Astrocyte (in vitro differentiated cells and primary cell): ENCODE data around the gene MIOS.

ENCODE experiments used
- CTCF ChIP-seq: IDR thresholded peaks from 2 replicates; pipeline ENCODE4 v1.5.1; 2011; ENCODE audit warnings: low read depth, mild to moderate bottlenecking, inconsistent platforms, low read length, moderate library complexity; ENCODE audit not compliant: insufficient read depth
- EZH2 ChIP-seq: IDR thresholded peaks from 2 replicates; pipeline ENCODE4 v1.6.1; 2012; ENCODE audit warnings: mild to moderate bottlenecking, low read length, inconsistent platforms; ENCODE audit not compliant: insufficient read depth

- TF ChIP-seq CTCF, result no peak
- no peak for TF ChIP-seq EZH2
Observed at GRCh38 chr7:7569615-7570014, 2.9 kb downstream of the MIOS start.
